GM21717 (cell line): ENCODE results near the gene PLEKHH1.
A peak's percentile ranks its signal among the peaks of the same experiment; 100 is the strongest.

ENCODE experiments used
- ATAC-seq: cut with Tn5 transposase; IDR thresholded peaks from one replicate; pipeline ENCODE4 v1.9.1; 2021; ENCODE audit warnings: mild to moderate bottlenecking, moderate library complexity; ENCODE audit not compliant: unreplicated experiment

The PLEKHH1 gene

GRCh38 chr14:67508956-67509355 is 24.1 kb upstream of the PLEKHH1 start:
- ATAC-seq = no peak

- ATAC-seq = no peak
These were observed 23.0 kb upstream of the PLEKHH1 start for GRCh38 chr14:67510121-67510520.

GRCh38 chr14:67510836-67511235 is 22.3 kb upstream of the PLEKHH1 start:
- ATAC-seq = no peak

- no peak for ATAC-seq
These were observed 20.4 kb upstream of the PLEKHH1 start for GRCh38 chr14:67512463-67513310.

- ATAC-seq = no peak
These were observed 19.4 kb upstream of the PLEKHH1 start for GRCh38 chr14:67513631-67514108.

GRCh38 chr14:67514203-67514607 is 18.9 kb upstream of the PLEKHH1 start:
- no peak for ATAC-seq

GRCh38 chr14:67514650-67515385 is 18.3 kb upstream of the PLEKHH1 start:
- peak; percentile 40 for ATAC-seq

GRCh38 chr14:67515386-67516079 is 17.6 kb upstream of the PLEKHH1 start:
- peak; percentile 57 for ATAC-seq

- no peak for ATAC-seq
These were observed 16.4 kb upstream of the PLEKHH1 start for GRCh38 chr14:67516676-67517075.

- no peak for ATAC-seq
These were observed 16.0 kb upstream of the PLEKHH1 start for GRCh38 chr14:67517083-67517482.

GRCh38 chr14:67519406-67519805 is 13.7 kb upstream of the PLEKHH1 start:
- ATAC-seq = no peak

GRCh38 chr14:67520482-67520881 is 12.6 kb upstream of the PLEKHH1 start:
- no peak for ATAC-seq

GRCh38 chr14:67522270-67522669 is 10.8 kb upstream of the PLEKHH1 start:
- no peak for ATAC-seq

GRCh38 chr14:67523764-67524633 is 9.1 kb upstream of the PLEKHH1 start:
- no peak for ATAC-seq

- no peak for ATAC-seq
These were observed 8.5 kb upstream of the PLEKHH1 start for GRCh38 chr14:67524634-67524963.

GRCh38 chr14:67525389-67525788 is 7.7 kb upstream of the PLEKHH1 start:
- ATAC-seq = no peak

- no peak for ATAC-seq
These were observed 6.9 kb upstream of the PLEKHH1 start for GRCh38 chr14:67526181-67526580.

GRCh38 chr14:67526676-67527459 is 6.2 kb upstream of the PLEKHH1 start:
- ATAC-seq = no peak

GRCh38 chr14:67527756-67528155 is 5.3 kb upstream of the PLEKHH1 start:
- no peak for ATAC-seq

- no peak for ATAC-seq
These were observed 4.8 kb upstream of the PLEKHH1 start for GRCh38 chr14:67528276-67528675.
